ENCODE data around the gene ST6GALNAC3.

DNA sequence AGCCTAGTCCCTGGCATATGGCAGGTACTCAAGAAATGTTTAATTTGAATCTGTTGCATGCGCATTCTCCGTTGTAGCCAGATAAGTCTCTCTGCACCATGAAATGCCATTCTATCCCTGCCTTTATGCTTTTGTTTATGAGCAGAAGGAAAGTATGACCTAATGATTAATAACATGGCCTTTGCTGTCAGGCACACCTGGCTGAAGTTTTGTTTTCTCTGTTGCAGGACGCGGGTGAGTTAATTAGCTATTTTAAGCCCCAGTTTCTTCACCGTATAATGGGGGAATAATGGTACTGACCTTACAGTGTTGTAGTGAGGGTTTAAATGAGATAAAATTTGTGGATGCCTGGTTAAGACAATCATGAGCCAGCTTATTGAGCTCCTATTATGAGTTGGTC is 87.7 kb downstream of the ST6GALNAC3 start:
- TF ChIP-seq, protein P1, sequence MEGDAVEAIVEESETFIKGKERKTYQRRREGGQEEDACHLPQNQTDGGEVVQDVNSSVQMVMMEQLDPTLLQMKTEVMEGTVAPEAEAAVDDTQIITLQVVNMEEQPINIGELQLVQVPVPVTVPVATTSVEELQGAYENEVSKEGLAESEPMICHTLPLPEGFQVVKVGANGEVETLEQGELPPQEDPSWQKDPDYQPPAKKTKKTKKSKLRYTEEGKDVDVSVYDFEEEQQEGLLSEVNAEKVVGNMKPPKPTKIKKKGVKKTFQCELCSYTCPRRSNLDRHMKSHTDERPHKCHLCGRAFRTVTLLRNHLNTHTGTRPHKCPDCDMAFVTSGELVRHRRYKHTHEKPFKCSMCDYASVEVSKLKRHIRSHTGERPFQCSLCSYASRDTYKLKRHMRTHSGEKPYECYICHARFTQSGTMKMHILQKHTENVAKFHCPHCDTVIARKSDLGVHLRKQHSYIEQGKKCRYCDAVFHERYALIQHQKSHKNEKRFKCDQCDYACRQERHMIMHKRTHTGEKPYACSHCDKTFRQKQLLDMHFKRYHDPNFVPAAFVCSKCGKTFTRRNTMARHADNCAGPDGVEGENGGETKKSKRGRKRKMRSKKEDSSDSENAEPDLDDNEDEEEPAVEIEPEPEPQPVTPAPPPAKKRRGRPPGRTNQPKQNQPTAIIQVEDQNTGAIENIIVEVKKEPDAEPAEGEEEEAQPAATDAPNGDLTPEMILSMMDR (conservative IDR thresholded peaks at IDR 0.05; ENCODE audit: low read length): no peak
- no peak for TF ChIP-seq EZH2phosphoT487 (IDR thresholded peaks at IDR 0.05; ENCODE audit: borderline replicate concordance, low read depth, low read length)

Measured in OCI-LY7 (cell line).